Activated naive CD4-positive, alpha-beta T cell treated with anti-CD3 and anti-CD28 coated beads for 36 hours (primary cell): ENCODE measurements around the gene ZSCAN22. TPM values are rescaled to one million over a fixed set of nuclear protein-coding genes. Genes with fewer than 3 reads are reported as not detected.

Experiments used
- CTCF ChIA-PET: fragments of 350-600 bp; sonication (Branson Sonifier 250); formaldehyde crosslinking; loops from one replicate; lab custom pipeline; 2021; ENCODE audit warnings: antibody characterized with exemption; lab: Charles Lee
- DNase-seq: peaks from one replicate; pipeline ENCODE4 v3.0.0-alpha.2; 2020
- H3K27ac Mint-ChIP-seq: one replicate; pipeline ENCODE4 v1.8.0; 2021; ENCODE audit warnings: mild to moderate bottlenecking, mixed read lengths
- H3K27me3 Mint-ChIP-seq: one replicate; pipeline ENCODE4 v1.8.0; 2021; ENCODE audit warnings: low read depth, mixed read lengths
- H3K36me3 Mint-ChIP-seq: one replicate; pipeline ENCODE4 v1.8.0; 2021; ENCODE audit warnings: low read depth, mixed read lengths
- H3K4me1 Mint-ChIP-seq: one replicate; pipeline ENCODE4 v1.8.0; 2021; ENCODE audit warnings: low read depth, mixed read lengths
- H3K4me3 Mint-ChIP-seq: one replicate; pipeline ENCODE4 v1.8.0; 2021; ENCODE audit warnings: mild to moderate bottlenecking, moderate library complexity, mixed read lengths
- H3K9me3 Mint-ChIP-seq: one replicate; pipeline ENCODE4 v1.8.0; 2021; ENCODE audit warnings: mixed read lengths
- intact Hi-C: fragments of 100-400 bp; cut with micrococcal nuclease; formaldehyde crosslinking; loops from one replicate; pipeline ENCODE4 v1.15.1; 2023
- total RNA-seq, 2 experiments: library from RNA; stranded (reverse); gene quantifications; one replicate each; pipeline ENCODE4 v1.2.3, GENCODE V29; 2021

Gene ZSCAN22
- total RNA-seq, 2 experiments from 2014 or later = 1.2 to 1.3 TPM

GRCh38 chr19:58355215-58355796 is 28.5 kb downstream of the ZSCAN22 start:
- Mint-ChIP-seq H3K4me1 (peaks cover 15% of the 10 kb centered on the region), H3K9me3 (no peaks in the 10 kb centered on the region), H3K36me3 (peaks cover 4% of the 10 kb centered on the region), H3K27me3 (peaks cover 2% of the 10 kb centered on the region), H3K4me3 (no peak overlapping the region), H3K27ac (no peak overlapping the region)
- intact Hi-C loops = no loop called here
- CTCF ChIA-PET = no interaction called here
- no peak for DNase-seq

- Mint-ChIP-seq H3K4me1 (peaks cover 15% of the 10 kb centered on the region), H3K4me3 (peak overlapping the region; percentile 9), H3K27ac (no peak overlapping the region), H3K27me3 (peaks cover 2% of the 10 kb centered on the region), H3K36me3 (peaks cover 4% of the 10 kb centered on the region), H3K9me3 (no peaks in the 10 kb centered on the region)
- peak; percentile 32 for DNase-seq
- intact Hi-C loops = no loop called here
- CTCF ChIA-PET = no interaction called here
These were observed 29.3 kb downstream of the ZSCAN22 start for GRCh38 chr19:58355908-58356765.

- H3K9me3 Mint-ChIP-seq = no peaks in the 10 kb centered on the region
- no peak overlapping the region for H3K27ac Mint-ChIP-seq
- CTCF ChIA-PET = no interaction called here
- intact Hi-C loops = no loop called here
- H3K4me1 Mint-ChIP-seq = peaks cover 17% of the 10 kb centered on the region
- no peak overlapping the region for H3K4me3 Mint-ChIP-seq
- no peaks in the 10 kb centered on the region for H3K27me3 Mint-ChIP-seq
- no peak for DNase-seq
- peaks cover 2% of the 10 kb centered on the region for H3K36me3 Mint-ChIP-seq
These were observed 30.1 kb downstream of the ZSCAN22 start for GRCh38 chr19:58356766-58357480.

- no peaks in the 10 kb centered on the region for H3K9me3 Mint-ChIP-seq
- DNase-seq = no peak
- H3K27ac Mint-ChIP-seq = no peak overlapping the region
- no peak overlapping the region for H3K4me3 Mint-ChIP-seq
- no peaks in the 10 kb centered on the region for H3K36me3 Mint-ChIP-seq
- H3K4me1 Mint-ChIP-seq = peaks cover 18% of the 10 kb centered on the region
- CTCF ChIA-PET = no interaction called here
- no peaks in the 10 kb centered on the region for H3K27me3 Mint-ChIP-seq
- intact Hi-C loops = no loop called here
These were observed 30.8 kb downstream of the ZSCAN22 start for GRCh38 chr19:58357481-58358145.

- CTCF ChIA-PET = no interaction called here
These were observed 35.1 kb downstream of the ZSCAN22 start for GRCh38 chr19:58361900-58362271.

GRCh38 chr19:58362272-58362994 is 35.6 kb downstream of the ZSCAN22 start, which contains the start of gene ZNF497:
TSS of gene ZNF497 (minus strand) at chr19:58362751. CDS start at chr19:58357635, 5,116 bp downstream.
- no peaks in the 10 kb centered on the region for H3K36me3 Mint-ChIP-seq
- intact Hi-C loops = loop anchor here (1.0 to 5.0 kb wide), 8 partner anchors 15 to 179 kb away; partner anchors contain the start of genes ZNF132, ZNF274, ZNF584 and ZNF8
- peak; percentile 97 for DNase-seq
- peaks cover 8% of the 10 kb centered on the region for H3K4me1 Mint-ChIP-seq
- H3K27ac Mint-ChIP-seq = peak within 1 kb of the TSS; percentile 87
- CTCF ChIA-PET = interaction anchor here (0.7 kb wide), 2 partner anchors 11 to 180 kb away, joined by 3 to 6 read pairs; no protein-coding TSS in a partner anchor
- H3K27me3 Mint-ChIP-seq = no peaks in the 10 kb centered on the region
- H3K4me3 Mint-ChIP-seq = peak within 1 kb of the TSS; percentile 93
- H3K9me3 Mint-ChIP-seq = no peaks in the 10 kb centered on the region

More at GRCh38 chr19:58361900-58362271, 35.1 kb downstream of the ZSCAN22 start:
- peak overlapping the region; percentile 93 for H3K4me3 Mint-ChIP-seq
- intact Hi-C loops = loop anchor here (1.0 to 5.0 kb wide), 8 partner anchors 15 to 179 kb away; partner anchors contain the start of genes ZNF132, ZNF274, ZNF584 and ZNF8
- H3K27me3 Mint-ChIP-seq = no peaks in the 10 kb centered on the region
- H3K36me3 Mint-ChIP-seq = no peaks in the 10 kb centered on the region
- peak; percentile 42 for DNase-seq
- H3K27ac Mint-ChIP-seq = peak overlapping the region; percentile 87
- peaks cover 11% of the 10 kb centered on the region for H3K4me1 Mint-ChIP-seq
- no peaks in the 10 kb centered on the region for H3K9me3 Mint-ChIP-seq

- H3K9me3 Mint-ChIP-seq = no peaks in the 10 kb centered on the region
- DNase-seq = no peak
- H3K36me3 Mint-ChIP-seq = no peaks in the 10 kb centered on the region
- no peak overlapping the region for H3K4me3 Mint-ChIP-seq
- H3K27me3 Mint-ChIP-seq = no peaks in the 10 kb centered on the region
- intact Hi-C loops = loop anchor here (5.0 kb wide), 1 partner anchor 78 kb away; the partner anchor contains the start of gene ZNF132
- peaks cover 6% of the 10 kb centered on the region for H3K4me1 Mint-ChIP-seq
- CTCF ChIA-PET = no interaction called here
- H3K27ac Mint-ChIP-seq = no peak overlapping the region
These were observed 37.4 kb downstream of the ZSCAN22 start for GRCh38 chr19:58364146-58364545.

- no peak overlapping the region for H3K4me3 Mint-ChIP-seq
- H3K4me1 Mint-ChIP-seq = peaks cover 6% of the 10 kb centered on the region
- H3K36me3 Mint-ChIP-seq = no peaks in the 10 kb centered on the region
- no peaks in the 10 kb centered on the region for H3K27me3 Mint-ChIP-seq
- intact Hi-C loops = no loop called here
- DNase-seq = no peak
- CTCF ChIA-PET = no interaction called here
- no peak overlapping the region for H3K27ac Mint-ChIP-seq
- no peaks in the 10 kb centered on the region for H3K9me3 Mint-ChIP-seq
These were observed 40.0 kb downstream of the ZSCAN22 start for GRCh38 chr19:58366585-58367430.

GRCh38 chr19:58367698-58368454 is 41.1 kb downstream of the ZSCAN22 start:
- intact Hi-C loops = no loop called here
- no peak overlapping the region for H3K4me3 Mint-ChIP-seq

GRCh38 chr19:58368561-58369360 is 42.0 kb downstream of the ZSCAN22 start:
- Mint-ChIP-seq H3K4me1 (no peaks in the 10 kb centered on the region), H3K4me3 (no peak overlapping the region), H3K36me3 (no peaks in the 10 kb centered on the region), H3K27me3 (no peaks in the 10 kb centered on the region), H3K27ac (no peak overlapping the region), H3K9me3 (no peaks in the 10 kb centered on the region)
- no peak for DNase-seq
- CTCF ChIA-PET = no interaction called here
- intact Hi-C loops = no loop called here

More at GRCh38 chr19:58367698-58368454, 41.1 kb downstream of the ZSCAN22 start:
- Mint-ChIP-seq H3K27me3 (no peaks in the 10 kb centered on the region), H3K36me3 (no peaks in the 10 kb centered on the region), H3K27ac (no peak overlapping the region), H3K9me3 (no peaks in the 10 kb centered on the region), H3K4me1 (peaks cover 1% of the 10 kb centered on the region)
- no peak for DNase-seq
- CTCF ChIA-PET = interaction anchor here (0.6 kb wide), 1 partner anchor 76 kb away, joined by 3 read pairs; no protein-coding TSS in a partner anchor
